SJSA1 (cell line): ENCODE measurements around the gene ETS2. TPM values are rescaled to one million over a fixed set of nuclear protein-coding genes. Genes with fewer than 3 reads are reported as not detected.
A peak's percentile ranks its signal among the peaks of the same experiment; 100 is the strongest.
"Not testable (repeated sequence)": the region's sequence is repeated elsewhere in the genome, so short reads cannot be mapped to it uniquely, and the experiment has no call there.

Experiments
- DNase-seq, 2 experiments: peaks; one replicate each; pipeline ENCODE4 v3.0.0-alpha.2; 2015 to 2020; ENCODE audit warnings: low spot score in 2 of 2, low read depth in 1 of 2
- H3K27ac ChIP-seq: fragments of 250-450 bp; sonication (Bioruptor Pico); 2 replicates; pipeline ENCODE4 v1.5.1; 2020; ENCODE audit warnings: mild to moderate bottlenecking, moderate library complexity
- H3K27me3 ChIP-seq: fragments of 250-450 bp; sonication (Bioruptor Pico); replicated peaks from 2 replicates; pipeline ENCODE4 v1.5.1; 2020; ENCODE audit warnings: mild to moderate bottlenecking, moderate library complexity
- H3K36me3 ChIP-seq: fragments of 250-450 bp; sonication (Bioruptor Pico); 2 replicates; pipeline ENCODE4 v1.5.1; 2020; ENCODE audit warnings: mild to moderate bottlenecking
- H3K4me1 ChIP-seq: fragments of 250-450 bp; sonication (Bioruptor Pico); replicated peaks from 2 replicates; pipeline ENCODE4 v1.6.1; 2021; ENCODE audit warnings: mild to moderate bottlenecking
- H3K4me3 ChIP-seq: fragments of 250-450 bp; sonication (Bioruptor Pico); 2 replicates; pipeline ENCODE4 v1.5.1; 2020; ENCODE audit warnings: mild to moderate bottlenecking
- H3K9me3 ChIP-seq: fragments of 250-450 bp; sonication (Bioruptor Pico); replicated peaks from 2 replicates; pipeline ENCODE4 v1.5.1; 2020; ENCODE audit warnings: mild to moderate bottlenecking
- total RNA-seq: library from RNA; depleted of rRNA; stranded (reverse); fragments of >200 nt; shearing (Covaris generic); gene quantifications from 2 replicates; pipeline ENCODE4 v1.2.3, GENCODE V29; 2014

Gene ETS2
- total RNA-seq, 1 experiment from 2014 or later: 48.2 TPM

GRCh38 chr21:38837806-38838461 lies 32.2 kb downstream of the ETS2 start:
- H3K27me3 ChIP-seq: no peaks in the 10 kb centered on the region
- H3K27ac ChIP-seq: no peak overlapping the region
- H3K9me3 ChIP-seq: no peaks in the 10 kb centered on the region
- no peak overlapping the region for H3K4me3 ChIP-seq
- H3K36me3 ChIP-seq: no peaks in the 10 kb centered on the region; the same call in 1 of the 2 replicates
- peaks cover 32% of the 10 kb centered on the region for H3K4me1 ChIP-seq
- DNase-seq: peak in 1 of 2 experiments; percentile 17

GRCh38 chr21:38838598-38839327 lies 33.0 kb downstream of the ETS2 start:
- no peaks in the 10 kb centered on the region for H3K9me3 ChIP-seq
- no peaks in the 10 kb centered on the region for H3K27me3 ChIP-seq
- no peaks in the 10 kb centered on the region; the same call in 1 of the 2 replicates for H3K36me3 ChIP-seq
- H3K27ac ChIP-seq: peak overlapping the region; percentile 95
- DNase-seq: peak in 1 of 2 experiments; percentile 42
- peaks cover 32% of the 10 kb centered on the region for H3K4me1 ChIP-seq
- no peak overlapping the region for H3K4me3 ChIP-seq

GRCh38 chr21:38839328-38840286 lies 33.9 kb downstream of the ETS2 start:
- no peaks in the 10 kb centered on the region for H3K9me3 ChIP-seq
- H3K27ac ChIP-seq: peak overlapping the region; percentile 95
- no peaks in the 10 kb centered on the region; the same call in 1 of the 2 replicates for H3K36me3 ChIP-seq
- DNase-seq: peak; percentile 87 to 94
- no peak overlapping the region for H3K4me3 ChIP-seq
- peaks cover 32% of the 10 kb centered on the region for H3K4me1 ChIP-seq
- H3K27me3 ChIP-seq: no peaks in the 10 kb centered on the region

GRCh38 chr21:38840456-38841300 lies 34.9 kb downstream of the ETS2 start:
- Histone ChIP-seq H3K36me3 (no peaks in the 10 kb centered on the region; the same call in 1 of the 2 replicates), H3K27ac (peak overlapping the region; percentile 95), H3K9me3 (no peaks in the 10 kb centered on the region), H3K4me1 (peaks cover 32% of the 10 kb centered on the region), H3K27me3 (no peaks in the 10 kb centered on the region), H3K4me3 (no peak overlapping the region)
- DNase-seq: peak in 1 of 2 experiments; percentile 31

GRCh38 chr21:38841472-38841871 lies 35.7 kb downstream of the ETS2 start:
- Histone ChIP-seq H3K27me3 (no peaks in the 10 kb centered on the region), H3K36me3 (no peaks in the 10 kb centered on the region; the same call in 1 of the 2 replicates), H3K4me1 (peaks cover 32% of the 10 kb centered on the region), H3K9me3 (no peaks in the 10 kb centered on the region), H3K4me3 (no peak overlapping the region), H3K27ac (no peak overlapping the region)
- peak in 1 of 2 experiments; percentile 10 for DNase-seq

GRCh38 chr21:38842079-38842478 lies 36.4 kb downstream of the ETS2 start:
- Histone ChIP-seq H3K36me3 (no peaks in the 10 kb centered on the region; the same call in 1 of the 2 replicates), H3K4me1 (peaks cover 32% of the 10 kb centered on the region), H3K9me3 (no peaks in the 10 kb centered on the region), H3K4me3 (no peak overlapping the region), H3K27ac (no peak overlapping the region), H3K27me3 (no peaks in the 10 kb centered on the region)
- DNase-seq: no peak

- H3K4me1 ChIP-seq: peaks cover 26% of the 10 kb centered on the region
- H3K9me3 ChIP-seq: no peaks in the 10 kb centered on the region
- DNase-seq: no peak
- H3K27ac ChIP-seq: no peak overlapping the region
- H3K27me3 ChIP-seq: no peaks in the 10 kb centered on the region
- H3K36me3 ChIP-seq: no peaks in the 10 kb centered on the region; the same call in 1 of the 2 replicates
- no peak overlapping the region for H3K4me3 ChIP-seq
These were observed 37.6 kb downstream of the ETS2 start for GRCh38 chr21:38843379-38843778.

GRCh38 chr21:38843806-38844503 lies 38.2 kb downstream of the ETS2 start:
- Histone ChIP-seq H3K4me3 (no peak overlapping the region), H3K4me1 (peaks cover 20% of the 10 kb centered on the region), H3K27ac (no peak overlapping the region), H3K27me3 (no peaks in the 10 kb centered on the region), H3K9me3 (no peaks in the 10 kb centered on the region), H3K36me3 (no peaks in the 10 kb centered on the region; the same call in 1 of the 2 replicates)
- DNase-seq: no peak

GRCh38 chr21:38845374-38845773 lies 39.6 kb downstream of the ETS2 start:
- H3K36me3 ChIP-seq, H3K4me3 ChIP-seq, H3K27ac ChIP-seq, H3K9me3 ChIP-seq, H3K27me3 ChIP-seq, H3K4me1 ChIP-seq, DNase-seq: not testable (repeated sequence)

GRCh38 chr21:38847556-38847955 lies 41.8 kb downstream of the ETS2 start:
- DNase-seq: no peak
- no peak overlapping the region for H3K27ac ChIP-seq
- no peaks in the 10 kb centered on the region for H3K36me3 ChIP-seq

GRCh38 chr21:38848187-38848609 lies 42.5 kb downstream of the ETS2 start:
- no peak for DNase-seq

More at GRCh38 chr21:38847556-38847955, 41.8 kb downstream of the ETS2 start:
- H3K9me3 ChIP-seq: no peaks in the 10 kb centered on the region
- H3K4me3 ChIP-seq: no peak overlapping the region
- no peaks in the 10 kb centered on the region for H3K27me3 ChIP-seq
- H3K4me1 ChIP-seq: no peaks in the 10 kb centered on the region

GRCh38 chr21:38849776-38850175 lies 44.0 kb downstream of the ETS2 start:
- peaks cover 9% of the 10 kb centered on the region for H3K4me1 ChIP-seq
- no peak overlapping the region for H3K27ac ChIP-seq
- no peaks in the 10 kb centered on the region for H3K27me3 ChIP-seq
- no peak for DNase-seq
- H3K36me3 ChIP-seq: no peaks in the 10 kb centered on the region
- no peaks in the 10 kb centered on the region for H3K9me3 ChIP-seq
- H3K4me3 ChIP-seq: no peak overlapping the region

More at GRCh38 chr21:38848187-38848609, 42.5 kb downstream of the ETS2 start:
- peaks cover 3% of the 10 kb centered on the region for H3K4me1 ChIP-seq
- no peaks in the 10 kb centered on the region for H3K27me3 ChIP-seq
- H3K36me3 ChIP-seq: no peaks in the 10 kb centered on the region
- no peak overlapping the region for H3K4me3 ChIP-seq
- H3K9me3 ChIP-seq: no peaks in the 10 kb centered on the region
- H3K27ac ChIP-seq: no peak overlapping the region
